ENCODE results near the gene SDCCAG8. TPM values are rescaled to one million over a fixed set of nuclear protein-coding genes. Genes with fewer than 3 reads are reported as not detected.

Gene SDCCAG8
- total RNA-seq, 3 donors from 2014 or later (not counting 1 experiment from before 2014, with no cell fraction given): 17.8 to 28.3 (median 21.2) TPM

DNA sequence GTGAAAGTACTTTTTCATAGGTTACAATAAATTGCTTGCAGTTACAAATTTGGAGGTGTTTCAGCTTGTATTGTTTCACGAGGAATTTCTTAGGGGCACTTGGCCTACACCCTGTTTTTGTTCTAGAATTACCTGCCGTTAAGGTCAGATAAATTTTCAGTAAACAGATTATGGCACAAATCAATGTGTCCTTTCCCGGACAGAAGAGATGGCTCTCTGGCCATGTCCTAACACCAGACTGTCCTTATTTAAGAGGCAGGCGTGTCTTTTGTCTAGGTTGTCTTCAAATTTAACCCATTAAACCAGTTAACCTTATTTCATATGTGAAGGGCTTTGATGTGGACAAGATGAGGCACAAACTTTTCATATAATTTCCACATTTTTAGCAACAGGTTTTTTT, 243.4 kb downstream of the SDCCAG8 start:
- DNase-seq: no peak
- Mint-ChIP-seq H3K27ac (no peak overlapping the region), H3K4me1 (peaks cover 13 to 14% of the 10 kb centered on the region in 2 donors), H3K4me3 (no peak overlapping the region), H3K36me3 (peaks cover 13% of the 10 kb centered on the region), H3K27me3 (ENCODE audit: low read depth in 2 of 2) (no peaks in the 10 kb centered on the region), H3K9me3 (no peaks in the 10 kb centered on the region)
- no peaks in the 10 kb centered on the region for H3K27me3 ChIP-seq (ENCODE audit: control insufficient read depth, insufficient read depth, low read length)
- intact Hi-C loops (cut with micrococcal nuclease): no loop called here
- peaks cover 16% of the 10 kb centered on the region for H3K4me1 ChIP-seq (ENCODE audit: control insufficient read depth, insufficient read depth, low read length)
- H3K36me3 ChIP-seq (ENCODE audit: control insufficient read depth, insufficient read depth, low read length): peaks cover 4% of the 10 kb centered on the region
- H3K4me3 ChIP-seq (ENCODE audit: low read length): no peak overlapping the region
- 95% methylated on average over 3 of the region's 4 CpGs for WGBS (ENCODE audit: insufficient coverage)
- no peak overlapping the region for H3K27ac ChIP-seq (ENCODE audit: low read length)
- TF ChIP-seq, protein P1, sequence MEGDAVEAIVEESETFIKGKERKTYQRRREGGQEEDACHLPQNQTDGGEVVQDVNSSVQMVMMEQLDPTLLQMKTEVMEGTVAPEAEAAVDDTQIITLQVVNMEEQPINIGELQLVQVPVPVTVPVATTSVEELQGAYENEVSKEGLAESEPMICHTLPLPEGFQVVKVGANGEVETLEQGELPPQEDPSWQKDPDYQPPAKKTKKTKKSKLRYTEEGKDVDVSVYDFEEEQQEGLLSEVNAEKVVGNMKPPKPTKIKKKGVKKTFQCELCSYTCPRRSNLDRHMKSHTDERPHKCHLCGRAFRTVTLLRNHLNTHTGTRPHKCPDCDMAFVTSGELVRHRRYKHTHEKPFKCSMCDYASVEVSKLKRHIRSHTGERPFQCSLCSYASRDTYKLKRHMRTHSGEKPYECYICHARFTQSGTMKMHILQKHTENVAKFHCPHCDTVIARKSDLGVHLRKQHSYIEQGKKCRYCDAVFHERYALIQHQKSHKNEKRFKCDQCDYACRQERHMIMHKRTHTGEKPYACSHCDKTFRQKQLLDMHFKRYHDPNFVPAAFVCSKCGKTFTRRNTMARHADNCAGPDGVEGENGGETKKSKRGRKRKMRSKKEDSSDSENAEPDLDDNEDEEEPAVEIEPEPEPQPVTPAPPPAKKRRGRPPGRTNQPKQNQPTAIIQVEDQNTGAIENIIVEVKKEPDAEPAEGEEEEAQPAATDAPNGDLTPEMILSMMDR (IDR thresholded peaks at IDR 0.05): no peak
- no peaks in the 10 kb centered on the region for H3K9me3 ChIP-seq (ENCODE audit: control insufficient read depth, insufficient read depth, low read length)
- ATAC-seq: no peak

DNA sequence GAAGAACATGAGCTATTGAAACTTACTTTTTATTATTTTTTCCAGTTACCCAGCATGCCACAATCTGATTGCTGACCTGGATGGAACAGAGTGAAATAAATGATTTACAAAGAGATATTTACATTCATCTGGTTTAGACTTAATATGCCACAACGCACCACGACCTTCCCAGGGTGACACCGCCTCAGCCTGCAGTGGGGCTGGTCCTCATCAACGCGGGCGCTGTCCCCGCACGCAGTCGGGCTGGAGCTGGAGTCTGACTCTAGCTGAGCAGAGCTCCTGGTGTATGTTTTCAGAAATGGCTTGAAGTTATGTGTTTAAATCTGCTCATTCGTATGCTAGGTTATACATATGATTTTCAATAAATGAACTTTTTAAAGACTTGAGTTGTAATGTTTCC, 243.9 kb downstream of the SDCCAG8 start:
- intact Hi-C loops (cut with micrococcal nuclease): no loop called here
- ATAC-seq (no peak), DNase-seq (no peak)
- H3K36me3 ChIP-seq (ENCODE audit: control insufficient read depth, insufficient read depth, low read length): peaks cover 4% of the 10 kb centered on the region
- TF ChIP-seq, protein P1 (IDR thresholded peaks at IDR 0.05): no peak
- Mint-ChIP-seq H3K27ac (peak overlapping the region in 1 of 2 donors; percentile 14), H3K4me3 (no peak overlapping the region), H3K4me1 (peaks cover 15% of the 10 kb centered on the region in 2 donors), H3K27me3 (ENCODE audit: low read depth in 2 of 2) (no peaks in the 10 kb centered on the region), H3K9me3 (no peaks in the 10 kb centered on the region), H3K36me3 (peaks cover 15% of the 10 kb centered on the region)
- no peaks in the 10 kb centered on the region for H3K9me3 ChIP-seq (ENCODE audit: control insufficient read depth, insufficient read depth, low read length)
- H3K4me3 ChIP-seq (ENCODE audit: low read length): no peak overlapping the region
- 99% methylated on average over 9 of the region's 10 CpGs for WGBS (ENCODE audit: insufficient coverage)
- peaks cover 16% of the 10 kb centered on the region for H3K4me1 ChIP-seq (ENCODE audit: control insufficient read depth, insufficient read depth, low read length)
- no peak overlapping the region for H3K27ac ChIP-seq (ENCODE audit: low read length)
- no peaks in the 10 kb centered on the region for H3K27me3 ChIP-seq (ENCODE audit: control insufficient read depth, insufficient read depth, low read length)

- peaks cover 20% of the 10 kb centered on the region for H3K36me3 Mint-ChIP-seq
- TF ChIP-seq, protein P1 (IDR thresholded peaks at IDR 0.05): no peak
- Histone ChIP-seq H3K9me3 (ENCODE audit: control insufficient read depth, insufficient read depth, low read length) (no peaks in the 10 kb centered on the region), H3K4me3 (ENCODE audit: low read length) (no peak overlapping the region), H3K4me1 (ENCODE audit: control insufficient read depth, insufficient read depth, low read length) (peaks cover 10% of the 10 kb centered on the region), H3K36me3 (ENCODE audit: control insufficient read depth, insufficient read depth, low read length) (peaks cover 7% of the 10 kb centered on the region), H3K27me3 (ENCODE audit: control insufficient read depth, insufficient read depth, low read length) (no peaks in the 10 kb centered on the region), H3K27ac (ENCODE audit: low read length) (no peak overlapping the region)
- peaks cover 22 to 23% of the 10 kb centered on the region in 2 donors for H3K4me1 Mint-ChIP-seq
- no peak overlapping the region for H3K27ac Mint-ChIP-seq
- intact Hi-C loops (cut with micrococcal nuclease): no loop called here
- WGBS (ENCODE audit: insufficient coverage): 89% methylated on average over 5 of the region's 5 CpGs
- H3K4me3 Mint-ChIP-seq: no peak overlapping the region
- H3K9me3 Mint-ChIP-seq: no peaks in the 10 kb centered on the region
- no peaks in the 10 kb centered on the region for H3K27me3 Mint-ChIP-seq (ENCODE audit: low read depth in 2 of 2)
- DNase-seq: no peak
- no peak for ATAC-seq
Measured at GRCh38 chr1:243500512-243500911, 244.7 kb downstream of the SDCCAG8 start.

- no peak for DNase-seq
- no peaks in the 10 kb centered on the region for H3K9me3 Mint-ChIP-seq
- no peaks in the 10 kb centered on the region for H3K27me3 ChIP-seq (ENCODE audit: control insufficient read depth, insufficient read depth, low read length)
- H3K4me3 Mint-ChIP-seq: no peak overlapping the region
- no peak overlapping the region for H3K4me3 ChIP-seq (ENCODE audit: low read length)
- peaks cover 22 to 24% of the 10 kb centered on the region in 2 donors for H3K4me1 Mint-ChIP-seq
- WGBS (ENCODE audit: insufficient coverage): 83% methylated on average over 4 of the region's 5 CpGs
- peaks cover 20% of the 10 kb centered on the region for H3K36me3 Mint-ChIP-seq
- no peak overlapping the region for H3K27ac ChIP-seq (ENCODE audit: low read length)
- H3K27me3 Mint-ChIP-seq (ENCODE audit: low read depth in 2 of 2): no peaks in the 10 kb centered on the region
- intact Hi-C loops (cut with micrococcal nuclease): no loop called here
- no peaks in the 10 kb centered on the region for H3K9me3 ChIP-seq (ENCODE audit: control insufficient read depth, insufficient read depth, low read length)
- H3K36me3 ChIP-seq (ENCODE audit: control insufficient read depth, insufficient read depth, low read length): peaks cover 7% of the 10 kb centered on the region
- no peak overlapping the region for H3K27ac Mint-ChIP-seq
- TF ChIP-seq, protein P1 (IDR thresholded peaks at IDR 0.05): no peak
- no peak for ATAC-seq
- H3K4me1 ChIP-seq (ENCODE audit: control insufficient read depth, insufficient read depth, low read length): peaks cover 11% of the 10 kb centered on the region
Measured at GRCh38 chr1:243501002-243501401, 245.2 kb downstream of the SDCCAG8 start.

Measured in natural killer cell (primary cell).